C4-2B (cell line): Measurements from ENCODE around the gene CGB5.

Experiments used
- ZFX ChIP-seq: fragments of 450-650 bp; IDR thresholded peaks from 2 replicates; pipeline ENCODE4 v1.6.1; 2017
- TF ChIP-seq, protein P1 (sequence below): fragments of 450-650 bp; conservative IDR thresholded peaks from 2 replicates; pipeline ENCODE4 v1.5.1; 2017; ENCODE audit warnings: mild to moderate bottlenecking

DNA sequence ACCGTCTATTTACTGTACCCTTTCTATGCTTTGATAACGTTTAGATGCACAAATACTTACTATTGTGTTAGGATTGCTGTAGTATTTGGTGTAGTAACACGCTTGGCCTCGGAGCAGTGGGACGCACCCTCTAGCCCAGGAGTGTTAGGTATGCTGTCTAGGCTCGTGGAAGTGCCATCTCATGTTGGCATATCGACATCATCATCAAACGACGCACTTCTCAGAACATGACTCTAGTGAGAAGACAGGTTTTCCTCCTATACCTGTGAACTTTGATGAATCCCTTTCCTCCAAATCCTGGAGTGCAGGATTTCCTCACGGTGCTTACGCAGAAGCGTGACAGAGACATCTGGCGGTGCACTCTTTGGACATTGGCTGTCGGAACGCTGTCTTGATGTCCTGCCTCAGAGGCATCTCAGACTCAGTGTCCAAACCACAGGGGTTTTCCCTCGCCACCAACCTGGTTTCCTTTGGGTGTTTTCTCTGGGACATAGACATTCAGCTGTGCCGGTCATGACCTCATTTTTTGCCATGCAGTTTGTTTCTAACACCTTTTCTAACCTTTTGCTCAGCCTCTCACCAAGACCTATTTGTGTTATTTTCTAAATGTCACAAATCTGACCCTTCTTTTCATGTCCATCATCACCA, 47.9 kb downstream of the CGB5 start:
- TF ChIP-seq, protein P1, sequence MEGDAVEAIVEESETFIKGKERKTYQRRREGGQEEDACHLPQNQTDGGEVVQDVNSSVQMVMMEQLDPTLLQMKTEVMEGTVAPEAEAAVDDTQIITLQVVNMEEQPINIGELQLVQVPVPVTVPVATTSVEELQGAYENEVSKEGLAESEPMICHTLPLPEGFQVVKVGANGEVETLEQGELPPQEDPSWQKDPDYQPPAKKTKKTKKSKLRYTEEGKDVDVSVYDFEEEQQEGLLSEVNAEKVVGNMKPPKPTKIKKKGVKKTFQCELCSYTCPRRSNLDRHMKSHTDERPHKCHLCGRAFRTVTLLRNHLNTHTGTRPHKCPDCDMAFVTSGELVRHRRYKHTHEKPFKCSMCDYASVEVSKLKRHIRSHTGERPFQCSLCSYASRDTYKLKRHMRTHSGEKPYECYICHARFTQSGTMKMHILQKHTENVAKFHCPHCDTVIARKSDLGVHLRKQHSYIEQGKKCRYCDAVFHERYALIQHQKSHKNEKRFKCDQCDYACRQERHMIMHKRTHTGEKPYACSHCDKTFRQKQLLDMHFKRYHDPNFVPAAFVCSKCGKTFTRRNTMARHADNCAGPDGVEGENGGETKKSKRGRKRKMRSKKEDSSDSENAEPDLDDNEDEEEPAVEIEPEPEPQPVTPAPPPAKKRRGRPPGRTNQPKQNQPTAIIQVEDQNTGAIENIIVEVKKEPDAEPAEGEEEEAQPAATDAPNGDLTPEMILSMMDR: no peak
- no peak for TF ChIP-seq ZFX
